ENCODE results near the gene NDUFAB1.

The NDUFAB1 gene

GRCh38 chr16:23567602-23568001 is 28.5 kb downstream of the NDUFAB1 start:
- ChIA-PET POLR2A (interaction anchor here (1.2 kb wide), 1 partner anchor 14 kb away, joined by 5 read pairs; no protein-coding TSS in a partner anchor), CTCF (no interaction called here)
- Histone ChIP-seq H3K27ac (ENCODE audit: extremely low read depth, low read depth, low read length) (no peak overlapping the region), H3K36me3 (ENCODE audit: control insufficient read depth in 2 of 2, insufficient read depth in 1 of 2, low read length in 2 of 2) (peaks cover 40 to 97% of the 10 kb centered on the region in 2 experiments), H3K4me1 (ENCODE audit: control insufficient read depth, insufficient read depth, low read length) (no peaks in the 10 kb centered on the region), H3K9me3 (ENCODE audit: control insufficient read depth, insufficient read depth, low read depth, low read length) (no peaks in the 10 kb centered on the region), H3K4me3 (ENCODE audit: low read depth, low read length) (no peak overlapping the region)
- TF ChIP-seq ZSCAN16 (tag by site-specific recombination; IDR thresholded peaks at IDR 0.05) (no peak), CTCF (tag by site-specific recombination; IDR thresholded peaks at IDR 0.05) (no peak), ZNF302 (tag by site-specific recombination; IDR thresholded peaks at IDR 0.05; ENCODE audit: low read depth) (no peak)

GRCh38 chr16:23566724-23567123 is 29.4 kb downstream of the NDUFAB1 start:
- CTCF ChIA-PET: interaction anchor here (1.1 kb wide), 1 partner anchor 30 kb away, joined by 3 read pairs; no protein-coding TSS in a partner anchor
- H3K4me3 ChIP-seq (ENCODE audit: low read depth, low read length): no peak overlapping the region
- no peaks in the 10 kb centered on the region for H3K9me3 ChIP-seq (ENCODE audit: control insufficient read depth, insufficient read depth, low read depth, low read length)
- TF ChIP-seq ZNF639 (tag by site-specific recombination; IDR thresholded peaks at IDR 0.05) (no peak), ZNF2 (tag by site-specific recombination; IDR thresholded peaks at IDR 0.05) (no peak), ZNF404 (tag by site-specific recombination; IDR thresholded peaks at IDR 0.05) (no peak), ZFP69B (tag by site-specific recombination; IDR thresholded peaks at IDR 0.05) (no peak), ZNF610 (tag by site-specific recombination; IDR thresholded peaks at IDR 0.05; ENCODE audit: borderline replicate concordance) (no peak), RBAK (tag by site-specific recombination; IDR thresholded peaks at IDR 0.05) (no peak), ZSCAN4 (tag by site-specific recombination; IDR thresholded peaks at IDR 0.05) (no peak), ZNF580 (tag by site-specific recombination; IDR thresholded peaks at IDR 0.05) (no peak), ZNF777 (tag by site-specific recombination; IDR thresholded peaks at IDR 0.05; ENCODE audit: borderline replicate concordance) (no peak), ZNF623 (tag by site-specific recombination; IDR thresholded peaks at IDR 0.05) (no peak), ZNF175 (tag by site-specific recombination; IDR thresholded peaks at IDR 0.05) (no peak), EGR2 (tag by site-specific recombination; IDR thresholded peaks at IDR 0.05; ENCODE audit: low read depth) (no peak), ZNF514 (tag by site-specific recombination; IDR thresholded peaks at IDR 0.05) (no peak), ZNF423 (tag by site-specific recombination; IDR thresholded peaks at IDR 0.05) (no peak), KLF16 (tag by site-specific recombination; IDR thresholded peaks at IDR 0.05) (no peak), BCL11A (tag by site-specific recombination; IDR thresholded peaks at IDR 0.05; ENCODE audit: low read depth) (no peak), BCL6B (tag by site-specific recombination; IDR thresholded peaks at IDR 0.05) (no peak), ZNF707 (tag by site-specific recombination; IDR thresholded peaks at IDR 0.05) (no peak), ZNF214 (tag by site-specific recombination; IDR thresholded peaks at IDR 0.05; ENCODE audit: borderline replicate concordance) (no peak), ZNF335 (tag by site-specific recombination; conservative IDR thresholded peaks at IDR 0.05) (no peak)
- H3K4me1 ChIP-seq (ENCODE audit: control insufficient read depth, insufficient read depth, low read length): no peaks in the 10 kb centered on the region
- no peak overlapping the region for H3K27ac ChIP-seq (ENCODE audit: extremely low read depth, low read depth, low read length)
- POLR2A ChIA-PET: interaction anchor here (1.2 kb wide), 1 partner anchor 15 kb away, joined by 5 read pairs; no protein-coding TSS in a partner anchor
- H3K36me3 ChIP-seq (ENCODE audit: control insufficient read depth in 2 of 2, insufficient read depth in 1 of 2, low read length in 2 of 2): peaks cover 39 to 97% of the 10 kb centered on the region in 2 experiments

Measured in HEK293 (cell line).